GM12878 (cell line): ENCODE measurements around the gene CEACAM6. TPM values are rescaled to one million over a fixed set of nuclear protein-coding genes. Genes with fewer than 3 reads are reported as not detected.

ENCODE experiments used
- BCLAF1 ChIP-seq: fragments of 450-650 bp; IDR thresholded peaks from 2 replicates; pipeline ENCODE4 v1.6.1; 2017; ENCODE audit warnings: antibody characterized with exemption, mild to moderate bottlenecking, moderate library complexity
- CEBPB ChIP-seq, 2 experiments: fragments of 150-350 bp in 1 of 2; IDR thresholded peaks; 2 replicates each; pipeline ENCODE4 v1.6.1; 2012 to 2014; ENCODE audit warnings: low read depth in 2 of 2, low read length in 2 of 2, borderline replicate concordance in 1 of 2, inconsistent platforms in 1 of 2
- E2F4 ChIP-seq: IDR thresholded peaks from 2 replicates; pipeline ENCODE4 v1.6.1; 2012; ENCODE audit warnings: low read depth, low read length, improper control_type of control experiment
- PAX5 ChIP-seq: IDR thresholded peaks from 2 replicates; pipeline ENCODE4 v1.6.1; 2011; ENCODE audit warnings: low read depth, low read length, borderline replicate concordance
- PML ChIP-seq: IDR thresholded peaks from 2 replicates; pipeline ENCODE4 v1.6.1; 2012; ENCODE audit warnings: low read length, inconsistent platforms
- POLR2AphosphoS5 ChIP-seq: IDR thresholded peaks from 2 replicates; pipeline ENCODE4 v1.6.1; 2011; ENCODE audit warnings: mild to moderate bottlenecking, low read length, inconsistent platforms
- ZBTB33 ChIP-seq: fragments of 450-650 bp; IDR thresholded peaks from 2 replicates; pipeline ENCODE4 v1.6.1; 2017; ENCODE audit warnings: mild to moderate bottlenecking
- ZBTB40 ChIP-seq: fragments of 450-650 bp; IDR thresholded peaks from 2 replicates; pipeline ENCODE4 v1.6.1; 2016; ENCODE audit warnings: mild to moderate bottlenecking, moderate library complexity, borderline replicate concordance
- polyA plus RNA-seq, 11 experiments: library from polyadenylated mRNA; depleted of rRNA in 4 of 11; unstranded in 6 of 11; stranded (reverse) in 5 of 11; fragments of >200 nt; fragmentation: Nextera tagmentation in 4 of 11; fragmentation: Illumina TruSeq in 1 of 11; extraction: Ambion mirVana in 4 of 11; extraction: Trizol in 1 of 11; gene quantifications; 1 replicate in 1 of 11; 2 replicates in 10 of 11; pipeline versions ENCODE4 v1.2.1 to v1.2.3, GENCODE V29; 2011 to 2016; ENCODE audit warnings: inconsistent platforms in 2 of 11, missing spikeins in 2 of 11, low read depth in 1 of 11
- total RNA-seq, 4 experiments: library from RNA; depleted of rRNA in 3 of 4; stranded (reverse); fragments of >200 nt in 3 of 4; fragmentation: Illumina TruSeq in 1 of 4; extraction: Trizol in 1 of 4; gene quantifications; 2 replicates each; pipeline versions ENCODE4 v1.2.1 to v1.2.3, GENCODE V29; 2013 to 2021

Gene CEACAM6
- total and polyA plus RNA-seq, 10 of the 15 experiments (the other 5 are each of a cell fraction or from before 2014, with no cell fraction given) = 0.26 TPM; not detected in 9

DNA sequence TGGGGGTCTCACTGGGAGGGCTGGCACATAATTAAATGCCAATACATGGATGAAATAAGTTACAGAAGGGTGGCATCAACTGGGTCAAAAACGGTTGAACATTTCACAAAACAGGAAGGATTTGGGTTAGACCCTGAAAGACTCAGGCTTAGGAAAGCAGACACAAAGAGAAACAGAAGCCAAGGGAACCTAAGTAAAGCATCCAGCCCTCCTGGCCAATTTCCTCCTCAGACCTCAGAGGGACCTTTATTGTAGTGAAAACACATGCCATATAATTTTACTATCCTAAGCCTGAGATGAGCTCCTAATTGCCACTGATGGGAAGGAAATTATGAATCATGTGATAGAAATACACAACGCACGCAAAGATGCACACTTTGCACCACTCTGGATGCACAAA lies 29.0 kb downstream of the CEACAM6 start (continued):
- TF ChIP-seq BCLAF1 = no peak
- no peak for TF ChIP-seq ZBTB33
- TF ChIP-seq E2F4 = no peak
- no peak for TF ChIP-seq PML
- no peak for TF ChIP-seq ZBTB40
- no peak for TF ChIP-seq PAX5
- TF ChIP-seq POLR2AphosphoS5 = no peak
- TF ChIP-seq CEBPB (IDR thresholded peaks at IDR 0.05; ENCODE audit: borderline replicate concordance in 1 of 2, low read depth in 2 of 2, low read length in 2 of 2) = no peak
